ENCODE data around the gene FBLN1.

The FBLN1 gene

GRCh38 chr22:45504373-45505341, 2.0 kb downstream of the FBLN1 start:
- DNase-seq (ENCODE audit: low read depth in 2 of 2) = no peak

GRCh38 chr22:45505991-45506747, 3.5 kb downstream of the FBLN1 start:
- DNase-seq (ENCODE audit: low read depth in 2 of 2) = no peak

- no peak for DNase-seq (ENCODE audit: low read depth in 2 of 2)
These were observed 4.2 kb downstream of the FBLN1 start for GRCh38 chr22:45506816-45507360.

- no peak for DNase-seq (ENCODE audit: low read depth in 2 of 2)
These were observed 5.1 kb downstream of the FBLN1 start for GRCh38 chr22:45507798-45508197.

GRCh38 chr22:45508814-45509213, 6.1 kb downstream of the FBLN1 start:
- no peak for DNase-seq (ENCODE audit: low read depth in 2 of 2)

- DNase-seq (ENCODE audit: low read depth in 2 of 2) = no peak
These were observed 7.9 kb downstream of the FBLN1 start for GRCh38 chr22:45510376-45511232.

GRCh38 chr22:45511847-45512261, 9.2 kb downstream of the FBLN1 start:
- no peak for DNase-seq (ENCODE audit: low read depth in 2 of 2)

- DNase-seq (ENCODE audit: low read depth in 2 of 2) = no peak
These were observed 9.7 kb downstream of the FBLN1 start for GRCh38 chr22:45512363-45512762.

- DNase-seq (ENCODE audit: low read depth in 2 of 2) = no peak
These were observed 13.0 kb downstream of the FBLN1 start for GRCh38 chr22:45515676-45516075.

GRCh38 chr22:45516163-45516562, 13.5 kb downstream of the FBLN1 start:
- no peak for DNase-seq (ENCODE audit: low read depth in 2 of 2)

- DNase-seq (ENCODE audit: low read depth in 2 of 2) = no peak
These were observed 14.4 kb downstream of the FBLN1 start for GRCh38 chr22:45516923-45517675.

GRCh38 chr22:45518136-45518535, 15.5 kb downstream of the FBLN1 start:
- DNase-seq (ENCODE audit: low read depth in 2 of 2) = no peak

GRCh38 chr22:45518580-45518991, 15.9 kb downstream of the FBLN1 start:
- no peak for DNase-seq (ENCODE audit: low read depth in 2 of 2)

GRCh38 chr22:45521178-45521577, 18.5 kb downstream of the FBLN1 start:
- no peak for DNase-seq (ENCODE audit: low read depth in 2 of 2)

- no peak for DNase-seq (ENCODE audit: low read depth in 2 of 2)
These were observed 19.8 kb downstream of the FBLN1 start for GRCh38 chr22:45522462-45522861.

GRCh38 chr22:45524157-45524556, 21.5 kb downstream of the FBLN1 start:
- no peak for DNase-seq (ENCODE audit: low read depth in 2 of 2)

GRCh38 chr22:45524966-45525365, 22.3 kb downstream of the FBLN1 start:
- no peak for DNase-seq (ENCODE audit: low read depth in 2 of 2)

GRCh38 chr22:45525480-45525879, 22.8 kb downstream of the FBLN1 start:
- no peak for DNase-seq (ENCODE audit: low read depth in 2 of 2)

- DNase-seq (ENCODE audit: low read depth in 2 of 2) = no peak
These were observed 23.6 kb downstream of the FBLN1 start for GRCh38 chr22:45526281-45526680.

- DNase-seq (ENCODE audit: low read depth in 2 of 2) = no peak
These were observed 24.2 kb downstream of the FBLN1 start for GRCh38 chr22:45526768-45527360.

All from stimulated activated CD8-positive, alpha-beta memory T cell treated with anti-CD3 and anti-CD28 coated beads, Interleukin-7, amount 100 ng/mL, for 4 hours (primary cell).